Panc1 (cell line): Measurements from ENCODE around the gene CHST6. TPM values are rescaled to one million over a fixed set of nuclear protein-coding genes. Genes with fewer than 3 reads are reported as not detected.

Source experiments
- ATAC-seq: fragments of 200-7000 bp; cut with Tn5 transposase; 2 replicates; pipeline ENCODE4 v1.9.1; 2020; ENCODE audit warnings: mild to moderate bottlenecking, moderate library complexity
- BruUV-seq: library from RNA; stranded (reverse); fragments of 400-500 nt; replicated peaks from 2 replicates; lab custom pipeline; 2021; lab: Mats Ljungman, UMichigan
- CTCF ChIA-PET: fragments of 300-600 bp; sonication (Branson Sonifier 250); formaldehyde crosslinking; loops from one replicate; lab custom pipeline; 2022; ENCODE audit warnings: antibody characterized with exemption; lab: Charles Lee
- POLR2A ChIA-PET: fragments of 300-600 bp; sonication (Branson Sonifier 250); formaldehyde crosslinking; loops from one replicate; lab custom pipeline; 2022; ENCODE audit warnings: antibody characterized with exemption; lab: Charles Lee
- DNase-seq: peaks from one replicate; pipeline ENCODE4 v3.0.0-alpha.2; 2010; ENCODE audit warnings: low read depth, low spot score
- H3K27ac ChIP-seq: 2 replicates; pipeline ENCODE4 v1.5.1; 2011; ENCODE audit warnings: mild to moderate bottlenecking, low read length, inconsistent platforms
- H3K27me3 ChIP-seq: fragments of 200-500 bp; sonication (Bioruptor generic); 2 replicates; pipeline ENCODE4 v1.6.0; 2014; ENCODE audit warnings: low read length, inconsistent platforms; ENCODE audit not compliant: control insufficient read depth, insufficient read depth
- H3K36me3 ChIP-seq: fragments of 200-500 bp; sonication (Bioruptor generic); 2 replicates; pipeline ENCODE4 v1.5.1; 2014; ENCODE audit warnings: inconsistent platforms, mild to moderate bottlenecking, low read length, moderate library complexity; ENCODE audit not compliant: control insufficient read depth, insufficient read depth
- H3K4me1 ChIP-seq: 2 replicates; pipeline ENCODE4 v1.5.1; 2011; ENCODE audit warnings: inconsistent platforms, mild to moderate bottlenecking, low read length, moderate library complexity; ENCODE audit not compliant: control insufficient read depth, insufficient read depth
- H3K4me3 ChIP-seq, 2 experiments: 2 replicates each; pipeline ENCODE4 v1.5.1; 2011 to 2012; ENCODE audit warnings: low read depth in 2 of 2, low read length in 2 of 2, mild to moderate bottlenecking in 2 of 2, inconsistent platforms in 1 of 2, moderate library complexity in 1 of 2
- H3K9me3 ChIP-seq: fragments of 200-500 bp; sonication (Bioruptor generic); 2 replicates; pipeline ENCODE4 v1.5.1; 2014; ENCODE audit warnings: low read depth, mild to moderate bottlenecking, inconsistent platforms, low read length, moderate library complexity; ENCODE audit not compliant: control insufficient read depth, insufficient read depth
- POLR2AphosphoS5 ChIP-seq: IDR thresholded peaks from 2 replicates; pipeline ENCODE4 v1.6.1; 2012; ENCODE audit warnings: mild to moderate bottlenecking, low read depth, low read length, moderate library complexity
- SIN3A ChIP-seq: IDR thresholded peaks from 2 replicates; pipeline ENCODE4 v1.6.1; 2012; ENCODE audit warnings: low read depth, mild to moderate bottlenecking, low read length, moderate library complexity, borderline replicate concordance; ENCODE audit not compliant: insufficient read depth
- TCF7L2 ChIP-seq: IDR thresholded peaks from 2 replicates; pipeline ENCODE4 v1.6.1; 2011; ENCODE audit warnings: mild to moderate bottlenecking, low read depth, low read length, inconsistent platforms
- in situ Hi-C: cut with HindIII; loops from 2 replicates; pipeline ENCODE4 v1.10.0; 2016; ENCODE audit warnings: low sequenced_read_pairs, low pct_unique_long_range_greater_than_20kb
- intact Hi-C: fragments of 100-400 bp; cut with micrococcal nuclease; formaldehyde crosslinking; loops from one replicate; pipeline ENCODE4 v1.10.0; 2022; ENCODE audit not compliant: unreplicated experiment
- total RNA-seq: library from RNA; stranded (reverse); gene quantifications from one replicate; pipeline ENCODE4 v1.2.1, GENCODE V29; 2021; ENCODE audit not compliant: unreplicated experiment
- TF ChIP-seq, protein P1 (sequence below): fragments of 450-650 bp; IDR thresholded peaks from 2 replicates; pipeline ENCODE4 v1.5.1; 2017; ENCODE audit warnings: mild to moderate bottlenecking
- TF ChIP-seq, protein P2 (sequence below), 2 experiments: IDR thresholded peaks; 2 replicates each; pipeline ENCODE4 v1.6.1; 2011 to 2012; ENCODE audit warnings: low read depth in 2 of 2, control low read depth in 1 of 2, low read length in 1 of 2, mild to moderate bottlenecking in 1 of 2, moderate library complexity in 1 of 2; ENCODE audit not compliant: insufficient read depth in 1 of 2

CHST6 gene
- total RNA-seq, 1 experiment from 2014 or later: 0.05 TPM

DNA sequence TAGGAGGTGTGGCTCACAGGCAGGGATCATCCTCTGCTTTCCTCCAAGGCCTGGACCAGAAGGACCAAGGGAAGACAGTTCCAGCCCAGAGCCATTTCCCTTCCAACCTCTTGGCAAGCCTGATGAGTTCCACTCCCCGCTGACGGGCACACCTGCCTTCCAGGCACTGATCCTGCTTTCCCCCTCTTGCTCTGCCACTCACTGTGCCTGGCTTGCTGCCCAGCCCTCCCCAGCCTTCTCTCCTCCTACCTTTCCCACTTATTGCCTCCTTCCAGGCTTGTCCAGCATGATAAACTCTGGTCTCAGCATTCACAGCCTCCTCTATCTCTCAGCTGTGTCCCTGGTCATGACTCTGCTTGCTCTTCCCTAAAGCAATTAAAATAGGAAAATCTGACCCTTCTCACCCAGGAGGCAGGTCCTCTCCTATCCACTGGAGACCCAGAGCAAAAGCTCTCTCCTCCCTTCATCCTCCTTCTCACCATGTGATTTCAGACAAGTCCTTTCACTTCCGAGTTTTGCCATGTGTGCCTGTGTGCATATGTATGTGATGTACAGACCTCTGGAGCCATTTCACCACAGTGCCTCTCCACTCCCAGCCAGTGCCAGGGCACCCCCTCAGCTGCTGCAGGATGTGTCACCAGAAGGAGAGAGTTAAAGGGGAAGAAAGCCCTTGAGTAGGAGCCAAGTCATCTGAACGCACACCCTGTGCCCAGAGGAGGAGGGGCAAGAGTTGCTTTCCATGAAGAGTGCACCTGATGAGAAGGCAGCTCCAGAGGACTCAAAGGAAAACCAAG lies 17.4 kb downstream of the CHST6 start:
- ChIA-PET CTCF (no interaction called here), POLR2A (no interaction called here)
- TF ChIP-seq, protein P1, sequence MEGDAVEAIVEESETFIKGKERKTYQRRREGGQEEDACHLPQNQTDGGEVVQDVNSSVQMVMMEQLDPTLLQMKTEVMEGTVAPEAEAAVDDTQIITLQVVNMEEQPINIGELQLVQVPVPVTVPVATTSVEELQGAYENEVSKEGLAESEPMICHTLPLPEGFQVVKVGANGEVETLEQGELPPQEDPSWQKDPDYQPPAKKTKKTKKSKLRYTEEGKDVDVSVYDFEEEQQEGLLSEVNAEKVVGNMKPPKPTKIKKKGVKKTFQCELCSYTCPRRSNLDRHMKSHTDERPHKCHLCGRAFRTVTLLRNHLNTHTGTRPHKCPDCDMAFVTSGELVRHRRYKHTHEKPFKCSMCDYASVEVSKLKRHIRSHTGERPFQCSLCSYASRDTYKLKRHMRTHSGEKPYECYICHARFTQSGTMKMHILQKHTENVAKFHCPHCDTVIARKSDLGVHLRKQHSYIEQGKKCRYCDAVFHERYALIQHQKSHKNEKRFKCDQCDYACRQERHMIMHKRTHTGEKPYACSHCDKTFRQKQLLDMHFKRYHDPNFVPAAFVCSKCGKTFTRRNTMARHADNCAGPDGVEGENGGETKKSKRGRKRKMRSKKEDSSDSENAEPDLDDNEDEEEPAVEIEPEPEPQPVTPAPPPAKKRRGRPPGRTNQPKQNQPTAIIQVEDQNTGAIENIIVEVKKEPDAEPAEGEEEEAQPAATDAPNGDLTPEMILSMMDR: no peak
- TF ChIP-seq SIN3A (no peak), POLR2AphosphoS5 (no peak), TCF7L2 (no peak)
- TF ChIP-seq, protein P2, sequence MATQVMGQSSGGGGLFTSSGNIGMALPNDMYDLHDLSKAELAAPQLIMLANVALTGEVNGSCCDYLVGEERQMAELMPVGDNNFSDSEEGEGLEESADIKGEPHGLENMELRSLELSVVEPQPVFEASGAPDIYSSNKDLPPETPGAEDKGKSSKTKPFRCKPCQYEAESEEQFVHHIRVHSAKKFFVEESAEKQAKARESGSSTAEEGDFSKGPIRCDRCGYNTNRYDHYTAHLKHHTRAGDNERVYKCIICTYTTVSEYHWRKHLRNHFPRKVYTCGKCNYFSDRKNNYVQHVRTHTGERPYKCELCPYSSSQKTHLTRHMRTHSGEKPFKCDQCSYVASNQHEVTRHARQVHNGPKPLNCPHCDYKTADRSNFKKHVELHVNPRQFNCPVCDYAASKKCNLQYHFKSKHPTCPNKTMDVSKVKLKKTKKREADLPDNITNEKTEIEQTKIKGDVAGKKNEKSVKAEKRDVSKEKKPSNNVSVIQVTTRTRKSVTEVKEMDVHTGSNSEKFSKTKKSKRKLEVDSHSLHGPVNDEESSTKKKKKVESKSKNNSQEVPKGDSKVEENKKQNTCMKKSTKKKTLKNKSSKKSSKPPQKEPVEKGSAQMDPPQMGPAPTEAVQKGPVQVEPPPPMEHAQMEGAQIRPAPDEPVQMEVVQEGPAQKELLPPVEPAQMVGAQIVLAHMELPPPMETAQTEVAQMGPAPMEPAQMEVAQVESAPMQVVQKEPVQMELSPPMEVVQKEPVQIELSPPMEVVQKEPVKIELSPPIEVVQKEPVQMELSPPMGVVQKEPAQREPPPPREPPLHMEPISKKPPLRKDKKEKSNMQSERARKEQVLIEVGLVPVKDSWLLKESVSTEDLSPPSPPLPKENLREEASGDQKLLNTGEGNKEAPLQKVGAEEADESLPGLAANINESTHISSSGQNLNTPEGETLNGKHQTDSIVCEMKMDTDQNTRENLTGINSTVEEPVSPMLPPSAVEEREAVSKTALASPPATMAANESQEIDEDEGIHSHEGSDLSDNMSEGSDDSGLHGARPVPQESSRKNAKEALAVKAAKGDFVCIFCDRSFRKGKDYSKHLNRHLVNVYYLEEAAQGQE (IDR thresholded peaks at IDR 0.05; ENCODE audit: insufficient read depth in 1 of 2, low read depth in 2 of 2, low read length in 1 of 2): no peak
- no peaks in the 10 kb centered on the region for H3K27me3 ChIP-seq
- H3K36me3 ChIP-seq: no peaks in the 10 kb centered on the region
- ATAC-seq (no peak), DNase-seq (no peak)
- no peaks in the 10 kb centered on the region for H3K9me3 ChIP-seq
- in situ Hi-C loops (no loop called here), intact Hi-C loops (loop anchor here (10.0 kb wide), 1 partner anchor 77 kb away; the partner anchor contains the start of gene TMEM231)
- no peaks in the 10 kb centered on the region for H3K4me1 ChIP-seq
- BruUV-seq: no TSS peak
- H3K27ac ChIP-seq: no peak overlapping the region
- no peak overlapping the region for H3K4me3 ChIP-seq

DNA sequence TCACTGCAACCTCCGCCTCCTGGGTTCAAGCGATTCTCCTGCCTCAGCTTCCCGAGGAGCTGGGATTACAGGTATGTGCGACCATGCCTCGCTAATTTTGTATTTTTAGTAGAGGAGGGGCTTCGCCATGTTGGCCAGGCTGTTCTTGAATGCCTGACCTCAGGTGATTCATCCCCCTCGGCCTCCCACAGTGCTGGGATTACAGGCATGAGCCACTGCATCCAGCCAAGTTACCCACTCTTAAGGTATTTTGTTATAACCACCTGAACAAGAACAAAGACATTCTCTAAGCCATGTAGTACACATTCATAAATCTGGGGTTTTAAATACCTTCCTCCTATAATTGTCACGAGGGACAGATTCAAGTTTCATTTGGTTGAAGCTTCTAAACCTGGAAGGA lies 18.4 kb downstream of the CHST6 start:
- no peaks in the 10 kb centered on the region for H3K27me3 ChIP-seq
- CTCF ChIA-PET: no interaction called here

More for the DNA sequence above, 18.4 kb downstream of the CHST6 start:
- Histone ChIP-seq H3K9me3 (no peaks in the 10 kb centered on the region), H3K36me3 (no peaks in the 10 kb centered on the region), H3K4me3 (no peak overlapping the region), H3K27ac (no peak overlapping the region), H3K4me1 (no peaks in the 10 kb centered on the region)
- intact Hi-C loops (loop anchor here (10.0 kb wide), 1 partner anchor 78 kb away; the partner anchor contains the start of gene TMEM231), in situ Hi-C loops (no loop called here)
- no TSS peak for BruUV-seq
- ATAC-seq (no peak), DNase-seq (no peak)
- POLR2A ChIA-PET: interaction anchor here (0.7 kb wide), 1 partner anchor 19 kb away, joined by 3 read pairs; no protein-coding TSS in a partner anchor
- no peak for TF ChIP-seq TCF7L2
- TF ChIP-seq, protein P2 (IDR thresholded peaks at IDR 0.05; ENCODE audit: insufficient read depth in 1 of 2, low read depth in 2 of 2, low read length in 1 of 2): no peak
- TF ChIP-seq, protein P1: no peak
- no peak for TF ChIP-seq SIN3A
- no peak for TF ChIP-seq POLR2AphosphoS5
